ENCODE results near the gene BRCA2.

- TF ChIP-seq POLR2A (IDR thresholded peaks at IDR 0.05; ENCODE audit: extremely low read depth, insufficient read length) (no peak), CTCF (IDR thresholded peaks at IDR 0.05; ENCODE audit: low read depth, low read length) (no peak)
These were observed 131.6 kb downstream of the BRCA2 start for GRCh38 chr13:32446773-32447465.

Measured in NB4 (cell line).